Esophagus squamous epithelium (tissue), 5 donors: ENCODE results near the gene OPTN. TPM values are rescaled to one million over a fixed set of nuclear protein-coding genes. Genes with fewer than 3 reads are reported as not detected.

Experiments used
- DNase-seq: peaks from one replicate; lab custom pipeline; 2025; lab: John Stamatoyannopoulos, UW
- H3K27ac ChIP-seq, 4 donors: fragments of 200-600 bp; sonication (generic); one replicate each; pipeline ENCODE4 v1.5.1; 2016 to 2019; ENCODE audit warnings: mild to moderate bottlenecking in 1 of 4
- H3K27me3 ChIP-seq, 4 donors: fragments of 200-600 bp; sonication (generic); 1 replicate in 3 of 4; 2 replicates in 1 of 4; pipeline versions ENCODE4 v1.5.1 to v1.6.0; 2017 to 2021; ENCODE audit warnings: antibody characterized with exemption in 1 of 4
- H3K36me3 ChIP-seq, 3 donors: fragments of 200-600 bp; sonication (generic); one replicate each; pipeline ENCODE4 v1.5.1; 2016 to 2019
- H3K4me1 ChIP-seq, 3 donors: fragments of 200-600 bp; sonication (generic); one replicate each; pipeline ENCODE4 v1.5.1; 2017 to 2019
- H3K4me3 ChIP-seq, 4 donors: fragments of 200-600 bp; sonication (generic); 1 replicate in 3 of 4; 2 replicates in 1 of 4; pipeline ENCODE4 v1.5.1; 2016 to 2019; ENCODE audit warnings: mild to moderate bottlenecking in 2 of 4, moderate library complexity in 1 of 4
- H3K9me3 ChIP-seq, 3 donors: fragments of 200-600 bp; sonication (generic); one replicate each; pipeline ENCODE4 v1.5.1; 2016 to 2019
- CTCF ChIP-seq, 6 experiments: fragments of 450-650 bp in 4 of 6; fragments of 200-600 bp in 2 of 6; sonication (generic) in 2 of 6; IDR thresholded peaks; one replicate each; pipeline ENCODE4 v1.5.1; 2016 to 2019; ENCODE audit warnings: antibody characterized with exemption in 6 of 6, mild to moderate bottlenecking in 4 of 6, moderate library complexity in 4 of 6
- POLR2A ChIP-seq, 4 donors: fragments of 450-650 bp; IDR thresholded peaks; one replicate each; pipeline ENCODE4 v1.6.1; 2017; ENCODE audit warnings: antibody characterized with exemption in 4 of 4, mild to moderate bottlenecking in 4 of 4, moderate library complexity in 3 of 4
- WGBS, 2 donors: methylation state at CpG; one replicate each; pipeline ENCODE4 v1.1.5; 2018; 5-methylcytosine and 5-hydroxymethylcytosine counted together
- intact Hi-C: fragments of 100-400 bp; cut with DNase I; formaldehyde crosslinking; loops from one replicate; pipeline ENCODE4 v1.15.0; 2022
- total RNA-seq, 4 donors: library from RNA; depleted of rRNA; stranded (reverse); fragments of >200 nt; gene quantifications; one replicate each; pipeline ENCODE4 v1.1.0, GENCODE V29; 2016
- donor health status: DM: yes; HTN: yes; CAD: no.

Gene OPTN
- total RNA-seq, 4 donors from 2014 or later = 23.3 to 46.9 (median 33.6) TPM

- no peak for TF ChIP-seq CTCF (IDR thresholded peaks at IDR 0.05)
- TF ChIP-seq POLR2A (IDR thresholded peaks at IDR 0.05) = no peak
- Histone ChIP-seq H3K27me3 (no peaks in the 10 kb centered on the region), H3K9me3 (no peaks in the 10 kb centered on the region), H3K27ac (no peak overlapping the region), H3K36me3 (peaks cover 0 to 89% (median 11%) of the 10 kb centered on the region in 3 donors), H3K4me1 (peaks cover 0 to 16% (median 0%) of the 10 kb centered on the region in 3 donors), H3K4me3 (no peak overlapping the region)
- no peak for DNase-seq
- intact Hi-C loops = no loop called here
- 82 to 84% methylated on average over 6 of the region's 6 CpGs for WGBS, 2 donors
These were observed 13.6 kb downstream of the OPTN start for GRCh38 chr10:13113544-13113943.

GRCh38 chr10:13115832-13116803, 16.2 kb downstream of the OPTN start:
- TF ChIP-seq POLR2A (IDR thresholded peaks at IDR 0.05) (no peak), CTCF (IDR thresholded peaks at IDR 0.05) (no peak)
- intact Hi-C loops = no loop called here
- Histone ChIP-seq H3K4me3 (peak overlapping the region in 1 of 4 donors; percentile 21), H3K4me1 (peaks cover 0 to 25% (median 0%) of the 10 kb centered on the region in 3 donors), H3K9me3 (no peaks in the 10 kb centered on the region), H3K36me3 (peaks cover 0 to 89% (median 11%) of the 10 kb centered on the region in 3 donors), H3K27ac (peak overlapping the region; percentile 17 to 67 (median 59)), H3K27me3 (no peaks in the 10 kb centered on the region)
- no peak for DNase-seq
- 68 to 74% methylated on average over 11 to 12 of the region's 12 CpGs for WGBS, 2 donors

- H3K9me3 ChIP-seq = no peaks in the 10 kb centered on the region
- no peak overlapping the region for H3K27ac ChIP-seq
- WGBS, 2 donors = 75 to 76% methylated on average over 13 to 14 of the region's 14 CpGs
- peaks cover 0 to 89% (median 17%) of the 10 kb centered on the region in 3 donors for H3K36me3 ChIP-seq
- H3K4me3 ChIP-seq = no peak overlapping the region
- peaks cover 0 to 33% (median 0%) of the 10 kb centered on the region in 3 donors for H3K4me1 ChIP-seq
- DNase-seq = no peak
- no peak for TF ChIP-seq CTCF (IDR thresholded peaks at IDR 0.05)
- TF ChIP-seq POLR2A (IDR thresholded peaks at IDR 0.05) = no peak
- intact Hi-C loops = no loop called here
- H3K27me3 ChIP-seq = no peaks in the 10 kb centered on the region
These were observed 18.1 kb downstream of the OPTN start for GRCh38 chr10:13117841-13118783.

GRCh38 chr10:13118784-13119410, 18.9 kb downstream of the OPTN start:
- intact Hi-C loops = no loop called here
- WGBS, 2 donors = 86 to 88% methylated on average over 3 of the region's 3 CpGs
- TF ChIP-seq POLR2A (IDR thresholded peaks at IDR 0.05) = no peak
- TF ChIP-seq CTCF (IDR thresholded peaks at IDR 0.05) = no peak

More at GRCh38 chr10:13118784-13119410, 18.9 kb downstream of the OPTN start:
- H3K27ac ChIP-seq = no peak overlapping the region
- H3K4me1 ChIP-seq = peaks cover 0 to 33% (median 0%) of the 10 kb centered on the region in 3 donors
- H3K4me3 ChIP-seq = no peak overlapping the region
- peaks cover 0 to 89% (median 12%) of the 10 kb centered on the region in 3 donors for H3K36me3 ChIP-seq
- no peak for DNase-seq
- no peaks in the 10 kb centered on the region for H3K27me3 ChIP-seq
- H3K9me3 ChIP-seq = no peaks in the 10 kb centered on the region
